Stomach smooth muscle (tissue), 2 donors: Measurements from ENCODE around the gene BEND2.
"Not testable (repeated sequence)": the region's sequence is repeated elsewhere in the genome, so short reads cannot be mapped to it uniquely, and the experiment has no call there.

Source experiments
- H3K27ac ChIP-seq: one replicate; pipeline ENCODE4 v1.7.0; 2013; ENCODE audit warnings: mild to moderate bottlenecking, low read length, inconsistent platforms
- H3K27me3 ChIP-seq, 2 donors: one replicate each; pipeline ENCODE4 v1.7.0; 2013; ENCODE audit warnings: low read length in 2 of 2; ENCODE audit not compliant: insufficient read depth in 2 of 2, control insufficient read depth in 1 of 2
- H3K36me3 ChIP-seq, 2 donors: one replicate each; pipeline ENCODE4 v1.7.0; 2013; ENCODE audit warnings: low read length in 2 of 2; ENCODE audit not compliant: control insufficient read depth in 2 of 2, insufficient read depth in 2 of 2
- H3K4me1 ChIP-seq: one replicate; pipeline ENCODE4 v1.7.0; 2013; ENCODE audit warnings: low read length; ENCODE audit not compliant: control insufficient read depth, insufficient read depth
- H3K4me3 ChIP-seq, 2 donors: one replicate each; pipeline ENCODE4 v1.7.0; 2013; ENCODE audit warnings: low read length in 2 of 2
- H3K9ac ChIP-seq, 2 donors: one replicate each; pipeline ENCODE4 v1.7.0; 2013; ENCODE audit warnings: low read length in 2 of 2, mild to moderate bottlenecking in 1 of 2
- H3K9me3 ChIP-seq, 2 donors: one replicate each; pipeline ENCODE4 v1.7.0; 2013; ENCODE audit warnings: low read length in 2 of 2; ENCODE audit not compliant: control insufficient read depth in 2 of 2
- donor health status: healthy.
- donor health status: Pancreatic carcinoma.

BEND2 gene

GRCh38 chrX:18220786-18221185 is at the start of gene BEND2:
Gene BEND2 (minus strand): TSS chrX:18220886. CDS start chrX:18220750, 136 bp downstream.
- Histone ChIP-seq H3K27ac (no peak within 1 kb of the TSS), H3K27me3 (no peaks in the 10 kb centered on the region), H3K9me3 (peaks cover 0 to 3% of the 10 kb centered on the region in 2 donors), H3K36me3 (no peaks in the 10 kb centered on the region), H3K4me1 (no peaks in the 10 kb centered on the region), H3K9ac (no peak within 1 kb of the TSS), H3K4me3 (no peak within 1 kb of the TSS)

GRCh38 chrX:18255059-18255458 is 34.4 kb upstream of the BEND2 start:
- H3K4me1 ChIP-seq, result no peaks in the 10 kb centered on the region
- H3K4me3 ChIP-seq, result no peak overlapping the region
- no peaks in the 10 kb centered on the region for H3K9me3 ChIP-seq
- no peaks in the 10 kb centered on the region for H3K36me3 ChIP-seq
- no peaks in the 10 kb centered on the region for H3K27me3 ChIP-seq
- no peak overlapping the region for H3K9ac ChIP-seq
- H3K27ac ChIP-seq, result no peak overlapping the region

- Histone ChIP-seq H3K27ac (no peak overlapping the region), H3K27me3 (no peaks in the 10 kb centered on the region), H3K36me3 (no peaks in the 10 kb centered on the region), H3K9ac (no peak overlapping the region), H3K4me3 (no peak overlapping the region), H3K4me1 (no peaks in the 10 kb centered on the region), H3K9me3 (no peaks in the 10 kb centered on the region)
These were observed 32.1 kb upstream of the BEND2 start for GRCh38 chrX:18252644-18253359.

DNA sequence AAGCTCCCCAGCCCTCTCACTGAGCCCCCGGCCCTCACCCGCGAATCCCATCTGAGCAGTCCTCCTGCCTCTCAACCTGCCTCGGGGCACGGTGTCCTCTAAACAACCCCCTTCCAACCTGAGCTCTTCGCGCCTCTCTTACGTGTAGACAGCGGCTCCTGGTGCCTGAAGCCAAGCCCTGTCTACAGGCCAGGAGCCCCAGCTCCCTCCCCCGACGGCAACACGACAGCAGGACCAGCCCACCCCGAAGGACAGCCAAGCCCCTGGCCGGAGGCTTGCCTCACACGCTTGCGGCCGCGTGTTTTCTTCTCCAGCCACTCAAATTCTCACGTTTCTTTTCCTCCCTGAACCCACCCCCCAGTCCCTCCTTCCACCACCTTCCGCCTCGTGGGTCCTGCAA is 9.0 kb upstream of the BEND2 start:
- H3K27me3 ChIP-seq, H3K27ac ChIP-seq, H3K9me3 ChIP-seq, H3K36me3 ChIP-seq, H3K9ac ChIP-seq, H3K4me1 ChIP-seq, H3K4me3 ChIP-seq: not testable (repeated sequence)

DNA sequence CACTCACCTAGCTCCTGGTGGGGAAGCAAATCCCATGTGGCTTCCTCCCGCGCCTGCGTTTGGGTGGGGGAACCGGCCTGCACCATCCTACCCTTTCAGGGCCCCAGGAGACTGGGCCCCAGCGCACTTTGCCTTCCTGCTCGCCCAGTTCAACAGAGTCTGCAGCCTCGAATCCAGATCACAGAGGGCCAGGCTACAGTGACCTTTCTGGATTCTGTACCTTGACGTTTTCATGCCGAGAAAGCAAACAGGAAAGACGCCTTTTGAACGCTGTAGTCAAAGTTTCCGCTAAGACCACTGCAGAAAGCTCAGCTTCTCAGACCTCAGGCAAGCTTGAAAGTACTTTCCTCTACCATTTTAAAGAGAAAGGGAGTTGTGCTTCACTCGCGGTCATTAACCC is 7.4 kb upstream of the BEND2 start:
- H3K9ac ChIP-seq, result no peak overlapping the region
- H3K27ac ChIP-seq, result no peak overlapping the region
- H3K9me3 ChIP-seq, result no peaks in the 10 kb centered on the region
- no peaks in the 10 kb centered on the region for H3K4me1 ChIP-seq
- H3K4me3 ChIP-seq, result no peak overlapping the region
- no peaks in the 10 kb centered on the region for H3K36me3 ChIP-seq
- H3K27me3 ChIP-seq, result peaks cover 0 to 2% of the 10 kb centered on the region in 2 donors

- peaks cover 0 to under 1% of the 10 kb centered on the region in 2 donors for H3K9me3 ChIP-seq
- H3K27ac ChIP-seq, result no peak overlapping the region
- H3K4me1 ChIP-seq, result no peaks in the 10 kb centered on the region
- H3K4me3 ChIP-seq, result no peak overlapping the region
- H3K9ac ChIP-seq, result no peak overlapping the region
- H3K27me3 ChIP-seq, result peaks cover 0 to 2% of the 10 kb centered on the region in 2 donors
- no peaks in the 10 kb centered on the region for H3K36me3 ChIP-seq
These were observed 6.8 kb upstream of the BEND2 start for GRCh38 chrX:18227458-18227857.

DNA sequence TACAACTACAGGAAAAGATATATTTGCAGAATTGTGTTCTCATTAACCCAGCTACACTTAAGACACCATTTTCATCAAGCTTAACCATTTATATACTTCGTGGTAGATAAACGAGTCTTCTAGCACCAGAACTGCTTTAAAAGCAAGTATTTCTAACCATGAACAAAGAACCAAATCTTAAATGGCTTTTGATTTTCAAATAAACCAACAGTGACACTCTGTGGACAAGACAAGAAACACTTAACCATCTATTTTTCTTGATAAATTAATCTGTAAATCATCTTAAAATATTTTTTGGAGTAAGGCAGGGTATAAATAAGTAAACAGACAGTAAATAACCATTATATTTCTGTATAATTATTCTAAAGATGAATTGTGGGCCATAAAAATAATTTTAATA is 10.2 kb downstream of the BEND2 start:
- no peak overlapping the region for H3K27ac ChIP-seq
- no peak overlapping the region for H3K4me3 ChIP-seq
- no peaks in the 10 kb centered on the region for H3K4me1 ChIP-seq
- peaks cover 0 to 2% of the 10 kb centered on the region in 2 donors for H3K27me3 ChIP-seq
- no peaks in the 10 kb centered on the region for H3K36me3 ChIP-seq
- no peaks in the 10 kb centered on the region for H3K9me3 ChIP-seq
- no peak overlapping the region for H3K9ac ChIP-seq

GRCh38 chrX:18206657-18207056 is 14.0 kb downstream of the BEND2 start:
- H3K9ac ChIP-seq, result no peak overlapping the region
- no peak overlapping the region for H3K27ac ChIP-seq
- H3K4me1 ChIP-seq, result no peaks in the 10 kb centered on the region
- H3K9me3 ChIP-seq, result no peaks in the 10 kb centered on the region
- no peak overlapping the region for H3K4me3 ChIP-seq
- H3K36me3 ChIP-seq, result no peaks in the 10 kb centered on the region
- peaks cover 0 to 4% of the 10 kb centered on the region in 2 donors for H3K27me3 ChIP-seq

- Histone ChIP-seq H3K36me3 (no peaks in the 10 kb centered on the region), H3K4me3 (no peak overlapping the region), H3K9me3 (no peaks in the 10 kb centered on the region), H3K4me1 (no peaks in the 10 kb centered on the region), H3K27me3 (peaks cover 0 to 4% of the 10 kb centered on the region in 2 donors), H3K27ac (no peak overlapping the region), H3K9ac (no peak overlapping the region)
These were observed 17.1 kb downstream of the BEND2 start for GRCh38 chrX:18203631-18204030.

GRCh38 chrX:18194688-18195087 is 26.0 kb downstream of the BEND2 start:
- no peaks in the 10 kb centered on the region for H3K36me3 ChIP-seq

DNA sequence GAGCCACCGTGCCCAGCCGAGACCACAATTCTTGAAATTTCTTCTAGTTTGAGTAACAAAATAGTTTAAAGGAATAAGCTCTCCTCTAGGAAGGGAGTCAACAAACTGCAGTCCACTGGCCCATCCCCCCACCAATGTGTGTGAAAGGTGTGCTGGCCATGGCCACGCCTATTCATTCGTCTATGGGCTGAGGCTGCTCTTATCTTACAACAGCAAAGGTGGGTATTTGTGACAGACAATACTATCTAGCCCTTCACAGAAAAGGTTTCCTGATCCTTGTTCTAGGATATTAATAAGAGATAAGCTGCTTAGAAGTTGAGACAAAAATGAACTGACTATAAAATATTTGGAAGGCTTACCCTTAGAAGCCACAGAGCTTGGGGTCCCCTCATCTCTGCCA is 41.2 kb downstream of the BEND2 start:
- Histone ChIP-seq H3K27ac (no peak overlapping the region), H3K9me3 (peaks cover 0 to 4% of the 10 kb centered on the region in 2 donors), H3K4me1 (no peaks in the 10 kb centered on the region), H3K4me3 (no peak overlapping the region), H3K36me3 (no peaks in the 10 kb centered on the region), H3K9ac (no peak overlapping the region), H3K27me3 (peaks cover 0 to 5% of the 10 kb centered on the region in 2 donors)

More at GRCh38 chrX:18194688-18195087, 26.0 kb downstream of the BEND2 start:
- no peaks in the 10 kb centered on the region for H3K27me3 ChIP-seq
- no peak overlapping the region for H3K27ac ChIP-seq
- H3K4me3 ChIP-seq, result no peak overlapping the region
- H3K9me3 ChIP-seq, result no peaks in the 10 kb centered on the region
- no peaks in the 10 kb centered on the region for H3K4me1 ChIP-seq
- no peak overlapping the region for H3K9ac ChIP-seq
